Stimulated activated naive CD8-positive, alpha-beta T cell treated with anti-CD3 and anti-CD28 coated beads, Interleukin-15, Interleukin-2, amounts not matched to agents 100 ng/mL and 50 ng/mL, for 24 hours (primary cell): ENCODE measurements around the gene IL37.

Source experiments
- H3K27ac Mint-ChIP-seq: one replicate; pipeline ENCODE4 v1.8.0; 2021; ENCODE audit warnings: mild to moderate bottlenecking, mixed read lengths
- H3K27me3 Mint-ChIP-seq: one replicate; pipeline ENCODE4 v1.8.0; 2021; ENCODE audit warnings: mixed read lengths
- H3K36me3 Mint-ChIP-seq: one replicate; pipeline ENCODE4 v1.8.0; 2021; ENCODE audit warnings: low read depth, mixed read lengths
- H3K4me1 Mint-ChIP-seq: one replicate; pipeline ENCODE4 v1.8.0; 2021; ENCODE audit warnings: low read depth, mixed read lengths
- H3K4me3 Mint-ChIP-seq: one replicate; pipeline ENCODE4 v1.8.0; 2021; ENCODE audit warnings: mild to moderate bottlenecking, mixed read lengths
- H3K9me3 Mint-ChIP-seq: one replicate; pipeline ENCODE4 v1.8.0; 2021; ENCODE audit warnings: mixed read lengths

The IL37 gene

GRCh38 chr2:112949456-112949855 lies 38.5 kb downstream of the IL37 start:
- Mint-ChIP-seq H3K27ac (no peak overlapping the region), H3K36me3 (no peaks in the 10 kb centered on the region), H3K4me3 (no peak overlapping the region), H3K4me1 (no peaks in the 10 kb centered on the region), H3K27me3 (peaks cover 15% of the 10 kb centered on the region), H3K9me3 (peaks cover 4% of the 10 kb centered on the region)

GRCh38 chr2:112954364-112954763 lies 43.4 kb downstream of the IL37 start:
- Mint-ChIP-seq H3K9me3 (no peaks in the 10 kb centered on the region), H3K27ac (no peak overlapping the region), H3K4me3 (no peak overlapping the region), H3K27me3 (peaks cover 12% of the 10 kb centered on the region), H3K4me1 (no peaks in the 10 kb centered on the region), H3K36me3 (no peaks in the 10 kb centered on the region)

GRCh38 chr2:112957511-112957910 lies 46.5 kb downstream of the IL37 start:
- no peaks in the 10 kb centered on the region for H3K4me1 Mint-ChIP-seq
- H3K27ac Mint-ChIP-seq = no peak overlapping the region
- no peaks in the 10 kb centered on the region for H3K36me3 Mint-ChIP-seq
- no peak overlapping the region for H3K4me3 Mint-ChIP-seq
- no peaks in the 10 kb centered on the region for H3K9me3 Mint-ChIP-seq
- H3K27me3 Mint-ChIP-seq = peaks cover 6% of the 10 kb centered on the region

GRCh38 chr2:112958428-112959108 lies 47.6 kb downstream of the IL37 start:
- no peak overlapping the region for H3K27ac Mint-ChIP-seq

GRCh38 chr2:112959109-112959812 lies 48.3 kb downstream of the IL37 start:
- no peaks in the 10 kb centered on the region for H3K4me1 Mint-ChIP-seq
- H3K27ac Mint-ChIP-seq = no peak overlapping the region
- H3K9me3 Mint-ChIP-seq = no peaks in the 10 kb centered on the region
- H3K4me3 Mint-ChIP-seq = no peak overlapping the region
- H3K27me3 Mint-ChIP-seq = no peaks in the 10 kb centered on the region
- no peaks in the 10 kb centered on the region for H3K36me3 Mint-ChIP-seq

More at GRCh38 chr2:112958428-112959108, 47.6 kb downstream of the IL37 start:
- Mint-ChIP-seq H3K4me1 (no peaks in the 10 kb centered on the region), H3K36me3 (no peaks in the 10 kb centered on the region), H3K27me3 (no peaks in the 10 kb centered on the region), H3K4me3 (no peak overlapping the region), H3K9me3 (no peaks in the 10 kb centered on the region)

- H3K4me3 Mint-ChIP-seq = no peak overlapping the region
- no peaks in the 10 kb centered on the region for H3K36me3 Mint-ChIP-seq
- H3K9me3 Mint-ChIP-seq = no peaks in the 10 kb centered on the region
- H3K27me3 Mint-ChIP-seq = no peaks in the 10 kb centered on the region
- H3K27ac Mint-ChIP-seq = no peak overlapping the region
- no peaks in the 10 kb centered on the region for H3K4me1 Mint-ChIP-seq
Measured at GRCh38 chr2:112960230-112960825, 49.4 kb downstream of the IL37 start.

- Mint-ChIP-seq H3K4me3 (no peak overlapping the region), H3K27me3 (no peaks in the 10 kb centered on the region), H3K4me1 (no peaks in the 10 kb centered on the region), H3K36me3 (no peaks in the 10 kb centered on the region), H3K27ac (no peak overlapping the region), H3K9me3 (no peaks in the 10 kb centered on the region)
Measured at GRCh38 chr2:112962308-112963175, 51.6 kb downstream of the IL37 start.

GRCh38 chr2:112967023-112967422 lies 56.1 kb downstream of the IL37 start:
- Mint-ChIP-seq H3K9me3 (peaks cover 5% of the 10 kb centered on the region), H3K4me3 (no peak overlapping the region), H3K27ac (no peak overlapping the region), H3K4me1 (peaks cover 7% of the 10 kb centered on the region), H3K27me3 (no peaks in the 10 kb centered on the region), H3K36me3 (no peaks in the 10 kb centered on the region)
